ENCODE data around the gene NKIRAS2.

NKIRAS2 gene

DNA sequence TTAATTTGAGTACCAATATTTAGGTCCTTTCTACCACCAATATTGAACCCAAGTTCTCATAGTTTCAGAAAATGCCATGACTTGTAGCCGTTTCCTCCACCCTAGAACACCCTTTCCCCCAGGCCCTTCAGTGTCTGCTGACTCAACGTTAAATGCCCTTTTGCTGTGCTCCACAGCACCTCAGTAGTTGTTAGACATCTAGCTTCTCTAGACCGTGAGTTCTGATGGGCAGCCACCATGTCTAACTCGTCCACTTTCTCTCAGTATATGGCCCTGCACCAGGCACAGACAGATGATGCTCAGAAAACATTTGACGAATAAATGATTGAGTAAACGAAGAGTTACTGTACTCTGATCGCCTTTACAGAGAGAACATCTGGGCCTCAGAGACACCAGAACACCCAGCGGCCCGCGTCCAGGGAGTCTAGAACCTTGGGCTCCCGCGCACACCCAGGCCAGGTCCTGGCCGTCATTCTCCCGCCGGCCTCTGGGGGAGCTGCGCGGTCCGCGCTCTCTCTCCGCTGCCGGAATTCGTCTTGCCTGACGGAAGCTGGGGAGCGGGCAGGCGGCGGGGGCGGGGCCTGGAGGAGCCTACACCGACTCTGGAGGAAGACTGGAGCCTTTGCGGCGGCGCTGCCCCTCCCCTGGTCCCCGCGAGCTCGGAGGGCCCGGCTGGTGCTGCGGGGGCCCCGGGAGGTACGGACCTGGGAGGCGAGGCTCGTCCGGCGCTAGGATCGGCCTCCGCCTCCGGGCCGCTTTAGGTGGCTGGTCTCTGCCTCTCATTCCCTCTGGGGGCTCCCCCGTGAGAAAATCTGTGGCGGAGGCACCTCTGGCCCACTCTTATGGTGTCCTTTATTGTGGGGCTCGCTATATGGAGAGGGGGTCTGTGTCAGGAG lies at the start of gene NKIRAS2:
NKIRAS2 (plus strand) TSS at position 582 of the 896 bp plus-strand sequence. CDS start 1,488 bp downstream, outside the sequence.
- intact Hi-C loops (cut with micrococcal nuclease): loop anchor here (5.0 to 10.0 kb wide), 2 partner anchors 163 to 265 kb away; partner anchors contain the start of genes KCNH4 and STAT5A
- peak within 1 kb of the TSS; percentile 85 for H3K27ac Mint-ChIP-seq
- H3K4me1 Mint-ChIP-seq (ENCODE audit: low read depth): peaks cover 78% of the 10 kb centered on the region
- H3K27me3 Mint-ChIP-seq: no peaks in the 10 kb centered on the region
- peaks cover 68% of the 10 kb centered on the region for H3K36me3 Mint-ChIP-seq (ENCODE audit: low read depth)
- H3K4me3 Mint-ChIP-seq: peak within 1 kb of the TSS; percentile 82
- H3K9me3 Mint-ChIP-seq: no peaks in the 10 kb centered on the region

DNA sequence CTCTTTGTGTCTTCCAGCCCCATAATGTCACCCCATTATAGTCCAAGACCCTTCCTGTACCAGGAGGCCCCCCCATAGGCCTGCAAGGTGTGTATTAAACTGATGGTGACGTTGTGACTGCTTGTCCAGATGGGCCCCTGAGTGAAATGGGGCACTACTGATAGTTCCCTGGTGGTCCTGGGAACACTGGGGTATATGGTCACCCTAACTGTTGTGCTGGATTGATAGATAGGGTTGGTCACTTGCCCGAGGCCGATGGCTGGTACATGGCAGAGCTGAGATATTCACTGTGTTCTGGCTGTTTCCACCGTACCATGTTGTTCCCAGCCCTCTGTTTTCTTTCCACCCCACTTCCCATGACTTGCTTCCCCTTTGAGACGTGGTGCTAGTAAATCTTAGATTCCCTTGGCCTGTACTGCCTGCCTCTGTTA lies 49.0 kb upstream of the NKIRAS2 start:
- H3K27ac Mint-ChIP-seq: peak overlapping the region; percentile 27
- H3K36me3 Mint-ChIP-seq (ENCODE audit: low read depth): peaks cover 83% of the 10 kb centered on the region
- no peaks in the 10 kb centered on the region for H3K27me3 Mint-ChIP-seq
- intact Hi-C loops (cut with micrococcal nuclease): no loop called here
- H3K4me3 Mint-ChIP-seq: no peak overlapping the region
- no peaks in the 10 kb centered on the region for H3K9me3 Mint-ChIP-seq
- H3K4me1 Mint-ChIP-seq (ENCODE audit: low read depth): peaks cover 41% of the 10 kb centered on the region

DNA sequence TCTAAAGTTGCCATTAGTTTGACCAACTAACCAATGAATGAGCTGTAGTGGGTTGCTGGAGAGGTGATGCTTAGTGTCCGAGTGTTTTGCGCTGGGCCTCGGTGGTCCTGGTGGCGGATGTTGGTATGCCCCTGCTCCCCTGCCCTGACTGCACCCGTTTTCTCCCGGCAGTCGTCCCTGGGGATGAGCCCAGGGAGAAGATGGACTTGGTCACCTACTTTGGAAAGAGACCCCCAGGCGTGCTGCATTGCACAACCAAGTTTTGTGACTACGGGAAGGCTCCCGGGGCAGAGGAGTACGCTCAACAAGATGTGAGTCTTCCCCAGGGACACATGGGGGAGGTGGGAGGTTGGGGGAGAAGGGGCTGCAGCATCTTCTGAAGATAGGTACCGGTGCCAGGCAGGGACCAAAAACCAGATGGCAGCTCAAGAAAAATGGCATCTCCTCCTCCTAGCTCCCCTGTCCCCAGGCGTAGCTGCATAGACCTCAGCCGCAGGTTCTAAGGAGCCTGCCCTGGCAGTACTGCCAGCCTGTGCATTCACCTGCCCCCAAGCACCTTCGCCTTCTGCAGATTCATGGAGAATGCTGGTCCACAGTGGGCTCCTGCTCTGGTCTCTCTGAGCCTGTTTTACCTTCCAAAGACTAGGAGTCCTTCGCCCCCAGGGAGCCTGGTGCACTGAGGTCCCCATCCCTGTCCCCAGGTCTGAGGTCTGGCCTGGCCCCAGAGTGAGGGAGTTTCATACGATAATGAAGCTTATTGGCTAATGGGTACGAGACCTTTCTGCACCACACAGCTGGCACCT lies 48.0 kb upstream of the NKIRAS2 start:
- Mint-ChIP-seq H3K4me3 (no peak overlapping the region), H3K4me1 (ENCODE audit: low read depth) (peaks cover 39% of the 10 kb centered on the region), H3K9me3 (no peaks in the 10 kb centered on the region), H3K27me3 (no peaks in the 10 kb centered on the region), H3K27ac (no peak overlapping the region), H3K36me3 (ENCODE audit: low read depth) (peaks cover 93% of the 10 kb centered on the region)
- intact Hi-C loops (cut with micrococcal nuclease): no loop called here

DNA sequence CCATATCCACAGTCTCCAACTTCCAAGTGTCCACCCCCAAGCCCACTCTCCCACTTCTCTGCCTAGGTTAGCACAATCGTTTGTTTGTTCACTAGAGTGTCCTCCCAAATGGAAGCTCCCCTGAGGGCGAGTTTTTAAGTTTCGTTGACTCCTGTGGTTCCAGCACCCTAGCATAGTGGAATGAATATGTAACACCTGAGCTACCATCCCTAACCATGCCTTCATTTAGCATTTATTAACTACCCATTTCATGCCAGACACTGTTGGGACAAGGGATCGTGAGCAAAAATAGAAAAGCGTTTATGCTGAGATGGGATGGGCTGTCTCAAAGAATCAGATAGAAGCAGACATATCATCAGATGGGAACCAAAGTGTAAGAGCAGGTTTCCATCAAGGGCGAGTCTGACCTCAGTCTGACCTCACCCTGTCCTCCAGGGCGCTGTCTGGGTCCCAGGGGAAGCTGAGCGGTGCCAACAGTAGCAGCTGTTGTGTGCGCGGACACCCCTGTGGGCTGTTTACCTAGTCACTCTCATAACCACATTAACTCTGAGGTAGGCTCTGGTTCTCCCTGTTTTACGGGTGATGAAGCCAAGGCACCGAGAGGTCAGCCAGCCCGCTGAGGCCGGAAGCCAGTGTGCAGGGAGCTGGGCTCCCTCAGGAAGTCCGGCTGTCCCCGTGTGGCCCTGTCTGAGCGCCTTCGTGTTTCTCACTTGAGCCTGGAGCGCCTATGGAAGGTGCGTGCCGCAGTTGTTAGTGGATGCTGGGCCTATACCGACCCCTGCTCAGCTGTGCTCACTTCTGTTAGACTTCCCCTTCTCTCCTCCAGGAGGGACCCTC lies 47.1 kb upstream of the NKIRAS2 start:
- peaks cover 100% of the 10 kb centered on the region for H3K36me3 Mint-ChIP-seq (ENCODE audit: low read depth)
- H3K4me3 Mint-ChIP-seq: no peak overlapping the region
- no peaks in the 10 kb centered on the region for H3K9me3 Mint-ChIP-seq
- peaks cover 33% of the 10 kb centered on the region for H3K4me1 Mint-ChIP-seq (ENCODE audit: low read depth)
- no peaks in the 10 kb centered on the region for H3K27me3 Mint-ChIP-seq
- H3K27ac Mint-ChIP-seq: no peak overlapping the region
- intact Hi-C loops (cut with micrococcal nuclease): no loop called here

DNA sequence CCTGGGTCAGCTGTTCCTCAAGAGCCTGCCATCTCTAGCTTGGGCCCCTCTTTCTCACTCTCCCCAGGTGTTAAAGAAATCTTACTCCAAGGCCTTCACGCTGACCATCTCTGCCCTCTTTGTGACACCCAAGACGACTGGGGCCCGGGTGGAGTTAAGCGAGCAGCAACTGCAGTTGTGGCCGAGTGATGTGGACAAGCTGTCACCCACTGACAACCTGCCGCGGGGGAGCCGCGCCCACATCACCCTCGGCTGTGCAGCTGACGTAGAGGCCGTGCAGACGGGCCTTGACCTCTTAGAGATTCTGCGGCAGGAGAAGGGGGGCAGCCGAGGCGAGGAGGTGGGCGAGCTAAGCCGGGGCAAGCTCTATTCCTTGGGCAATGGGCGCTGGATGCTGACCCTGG lies 46.5 kb upstream of the NKIRAS2 start:
- no peak overlapping the region for H3K27ac Mint-ChIP-seq
- intact Hi-C loops (cut with micrococcal nuclease): no loop called here
- H3K4me3 Mint-ChIP-seq: no peak overlapping the region
- peaks cover 100% of the 10 kb centered on the region for H3K36me3 Mint-ChIP-seq (ENCODE audit: low read depth)
- H3K27me3 Mint-ChIP-seq: no peaks in the 10 kb centered on the region
- H3K9me3 Mint-ChIP-seq: no peaks in the 10 kb centered on the region
- peaks cover 31% of the 10 kb centered on the region for H3K4me1 Mint-ChIP-seq (ENCODE audit: low read depth)

DNA sequence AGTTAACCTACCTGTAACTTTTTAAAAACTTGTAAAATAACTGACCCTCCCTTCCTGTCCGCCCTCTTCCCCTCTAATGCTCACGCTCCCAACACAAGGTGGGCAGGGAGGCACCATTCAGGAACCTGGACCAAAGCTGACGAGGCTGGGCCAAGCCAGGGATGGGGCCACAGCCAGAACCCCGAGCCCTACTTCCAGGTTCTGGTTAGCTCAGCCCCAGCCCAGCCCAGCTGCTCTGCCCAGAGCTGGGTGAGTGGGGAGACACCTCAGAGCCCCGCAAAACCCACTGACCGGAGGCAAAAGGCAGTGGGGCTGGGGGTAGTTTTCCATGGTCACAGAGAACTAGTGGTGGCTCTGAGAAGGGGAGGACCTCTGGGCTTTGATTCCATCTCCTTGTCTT lies 45.9 kb upstream of the NKIRAS2 start:
- H3K27me3 Mint-ChIP-seq: no peaks in the 10 kb centered on the region
- no peak overlapping the region for H3K4me3 Mint-ChIP-seq
- H3K36me3 Mint-ChIP-seq (ENCODE audit: low read depth): peaks cover 100% of the 10 kb centered on the region
- no peaks in the 10 kb centered on the region for H3K9me3 Mint-ChIP-seq
- peak overlapping the region; percentile 32 for H3K27ac Mint-ChIP-seq
- peaks cover 25% of the 10 kb centered on the region for H3K4me1 Mint-ChIP-seq (ENCODE audit: low read depth)
- intact Hi-C loops (cut with micrococcal nuclease): no loop called here

DNA sequence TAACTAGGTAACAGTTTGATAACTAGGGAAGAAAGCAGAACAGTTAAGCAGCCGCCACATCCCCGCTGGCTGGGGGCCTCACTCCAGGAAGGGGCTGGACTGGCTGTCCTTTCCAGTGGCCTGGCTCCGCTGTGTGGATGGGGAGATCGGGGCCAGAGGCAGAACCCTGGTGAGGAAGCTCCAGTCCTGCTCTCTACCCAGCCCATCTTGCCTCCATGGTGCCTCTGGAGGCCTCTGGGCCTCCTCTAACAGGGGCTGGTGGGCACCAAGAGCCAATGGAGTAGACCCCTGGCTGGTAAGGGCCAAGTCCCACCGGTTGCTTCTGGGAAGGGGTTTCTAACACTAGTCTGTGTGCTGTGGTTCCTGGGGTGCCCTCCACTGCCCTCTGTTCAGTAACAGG lies 45.2 kb upstream of the NKIRAS2 start:
- Mint-ChIP-seq H3K27ac (peak overlapping the region; percentile 32), H3K9me3 (no peaks in the 10 kb centered on the region), H3K36me3 (ENCODE audit: low read depth) (peaks cover 99% of the 10 kb centered on the region), H3K4me3 (no peak overlapping the region), H3K27me3 (no peaks in the 10 kb centered on the region), H3K4me1 (ENCODE audit: low read depth) (peaks cover 25% of the 10 kb centered on the region)
- intact Hi-C loops (cut with micrococcal nuclease): no loop called here

DNA sequence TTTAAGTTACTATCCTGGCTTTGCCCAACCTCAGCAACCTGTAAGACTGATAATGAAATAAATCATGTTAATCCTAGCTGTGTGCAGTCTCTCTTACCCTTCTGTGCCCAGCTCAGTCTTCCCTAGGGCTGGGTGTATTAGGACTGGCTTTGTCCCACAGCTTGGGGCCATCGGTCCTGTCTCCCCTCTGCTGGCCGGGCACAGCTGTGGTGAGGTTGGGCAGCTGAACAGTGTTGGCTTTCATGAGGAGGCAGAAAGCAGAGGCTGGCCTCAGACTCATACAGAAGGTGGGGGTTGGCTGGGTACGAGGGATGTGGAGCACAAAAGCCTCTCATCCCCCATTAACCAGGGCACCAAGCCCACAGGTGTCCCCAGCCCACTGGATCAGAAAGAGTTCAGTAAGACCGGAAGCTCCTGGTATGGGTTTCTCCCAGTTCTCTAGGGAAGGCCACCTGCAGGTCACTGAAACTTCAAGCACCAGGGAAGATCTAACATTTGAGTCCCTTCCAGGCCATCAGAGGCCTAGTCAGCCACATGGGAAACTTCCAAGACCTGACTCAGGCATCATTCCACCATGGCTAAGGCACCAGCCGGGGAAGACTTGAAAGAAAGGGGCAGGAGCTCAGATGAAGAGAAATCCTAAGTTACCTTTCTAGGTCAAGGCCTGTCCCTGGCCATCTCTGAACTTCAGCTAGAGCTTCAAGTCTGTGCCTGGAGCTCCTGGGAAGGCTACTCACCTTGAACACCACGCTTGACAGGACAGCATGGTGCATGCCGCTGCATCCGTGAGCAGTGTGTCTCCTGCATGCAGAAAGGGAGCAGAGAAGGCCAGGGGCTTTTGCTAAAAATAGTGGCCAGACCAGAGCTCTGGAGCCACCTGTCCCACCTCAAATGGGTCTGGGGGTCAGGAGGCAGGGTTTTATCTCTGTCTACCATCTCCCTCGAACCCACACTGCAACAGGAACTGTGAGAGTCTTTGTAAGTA lies 44.5 kb upstream of the NKIRAS2 start:
- no peaks in the 10 kb centered on the region for H3K27me3 Mint-ChIP-seq
- peaks cover 99% of the 10 kb centered on the region for H3K36me3 Mint-ChIP-seq (ENCODE audit: low read depth)
- no peaks in the 10 kb centered on the region for H3K9me3 Mint-ChIP-seq
- intact Hi-C loops (cut with micrococcal nuclease): no loop called here
- H3K4me3 Mint-ChIP-seq: no peak overlapping the region
- peak overlapping the region; percentile 32 for H3K27ac Mint-ChIP-seq
- peaks cover 25% of the 10 kb centered on the region for H3K4me1 Mint-ChIP-seq (ENCODE audit: low read depth)

DNA sequence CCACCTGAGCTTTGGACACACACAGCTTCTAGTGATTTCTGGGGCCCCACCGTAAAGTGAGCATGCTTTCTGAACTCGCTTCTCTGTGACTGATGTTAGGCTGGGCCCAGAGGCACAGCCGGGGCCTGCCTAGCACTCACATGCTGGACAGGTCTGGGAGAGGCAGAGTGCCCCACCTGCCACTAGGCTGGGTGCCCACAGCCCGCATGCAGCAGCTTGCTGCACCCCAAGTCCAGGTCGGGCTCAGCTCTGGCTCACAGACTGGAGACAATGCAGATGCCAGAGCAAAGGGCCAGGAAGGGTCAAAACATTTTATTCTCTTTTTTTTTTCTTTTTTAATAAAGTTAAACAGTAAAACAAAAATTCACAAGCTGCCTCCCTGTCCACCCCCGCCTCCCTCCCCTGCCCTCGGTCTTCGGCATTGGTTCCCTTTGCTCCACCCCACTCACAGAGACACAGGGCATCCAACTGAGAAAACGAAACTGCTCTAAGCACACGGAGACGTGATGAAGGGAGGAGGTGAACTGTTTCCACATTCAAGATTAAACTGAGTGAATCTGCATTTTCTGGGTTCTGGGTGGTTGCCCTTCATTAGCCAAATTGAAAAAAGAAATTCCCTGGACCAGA lies 43.6 kb upstream of the NKIRAS2 start:
- Mint-ChIP-seq H3K4me3 (no peak overlapping the region), H3K27me3 (no peaks in the 10 kb centered on the region), H3K27ac (no peak overlapping the region), H3K9me3 (no peaks in the 10 kb centered on the region), H3K4me1 (ENCODE audit: low read depth) (peaks cover 17% of the 10 kb centered on the region), H3K36me3 (ENCODE audit: low read depth) (peaks cover 99% of the 10 kb centered on the region)
- intact Hi-C loops (cut with micrococcal nuclease): no loop called here

DNA sequence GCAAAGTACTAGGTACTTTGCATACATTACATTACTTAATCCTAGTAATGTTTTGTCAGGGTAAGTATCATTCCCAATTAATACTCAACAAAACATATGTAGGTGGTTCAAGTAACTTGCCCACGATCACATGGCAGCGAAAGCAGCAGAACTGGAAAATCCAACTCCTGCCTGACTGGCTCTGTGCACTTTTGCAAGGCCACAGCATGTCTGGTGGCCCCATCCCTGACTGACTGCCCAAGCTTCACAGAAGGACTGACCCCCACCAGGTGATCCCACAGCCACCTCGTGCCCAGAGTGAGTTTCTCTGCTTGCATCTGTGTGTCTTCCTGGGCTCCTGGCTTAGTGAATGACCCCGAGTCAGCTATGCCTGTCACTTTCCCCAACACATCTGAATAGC lies 41.9 kb upstream of the NKIRAS2 start:
- Mint-ChIP-seq H3K36me3 (ENCODE audit: low read depth) (peaks cover 99% of the 10 kb centered on the region), H3K4me3 (no peak overlapping the region), H3K4me1 (ENCODE audit: low read depth) (peaks cover 5% of the 10 kb centered on the region), H3K9me3 (no peaks in the 10 kb centered on the region), H3K27ac (no peak overlapping the region), H3K27me3 (no peaks in the 10 kb centered on the region)
- intact Hi-C loops (cut with micrococcal nuclease): no loop called here

DNA sequence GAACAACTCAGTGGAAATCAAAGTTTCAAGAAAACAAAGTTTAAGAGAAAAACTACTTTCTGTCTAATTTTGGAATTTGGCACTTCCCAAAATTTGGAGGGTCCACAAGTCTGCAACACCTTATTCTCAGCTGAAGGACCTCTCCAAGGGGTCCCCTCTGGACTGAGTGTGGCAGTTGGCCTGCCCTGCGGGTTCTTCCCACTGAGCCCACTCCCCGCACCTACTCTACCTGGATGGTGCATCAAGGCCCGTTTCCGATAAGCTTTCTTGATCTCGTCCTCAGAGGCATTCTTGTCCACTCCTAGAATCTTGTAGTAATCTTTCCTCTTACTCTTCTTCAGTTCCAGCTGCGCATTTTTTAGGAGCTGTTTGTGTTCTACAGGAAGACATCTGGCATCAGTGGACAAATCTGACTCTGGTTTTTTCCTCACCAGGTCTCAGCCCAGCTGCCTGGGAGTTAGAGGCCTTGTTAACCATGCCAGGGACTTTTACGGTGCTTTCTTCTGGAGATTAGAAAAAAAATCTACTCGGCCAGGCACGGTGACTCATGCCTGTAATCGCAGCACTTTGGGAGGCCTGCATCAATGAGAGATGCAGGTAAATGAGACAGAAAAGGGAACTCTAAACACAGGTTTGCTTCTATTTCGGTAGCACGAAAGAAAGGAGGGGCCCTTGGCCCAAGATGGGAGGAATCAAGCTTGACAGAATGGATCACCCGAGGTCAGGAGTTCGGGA lies 37.7 kb upstream of the NKIRAS2 start:
- Mint-ChIP-seq H3K27me3 (no peaks in the 10 kb centered on the region), H3K36me3 (ENCODE audit: low read depth) (peaks cover 99% of the 10 kb centered on the region), H3K27ac (no peak overlapping the region), H3K4me3 (no peak overlapping the region), H3K9me3 (no peaks in the 10 kb centered on the region), H3K4me1 (ENCODE audit: low read depth) (peaks cover 5% of the 10 kb centered on the region)
- intact Hi-C loops (cut with micrococcal nuclease): no loop called here

DNA sequence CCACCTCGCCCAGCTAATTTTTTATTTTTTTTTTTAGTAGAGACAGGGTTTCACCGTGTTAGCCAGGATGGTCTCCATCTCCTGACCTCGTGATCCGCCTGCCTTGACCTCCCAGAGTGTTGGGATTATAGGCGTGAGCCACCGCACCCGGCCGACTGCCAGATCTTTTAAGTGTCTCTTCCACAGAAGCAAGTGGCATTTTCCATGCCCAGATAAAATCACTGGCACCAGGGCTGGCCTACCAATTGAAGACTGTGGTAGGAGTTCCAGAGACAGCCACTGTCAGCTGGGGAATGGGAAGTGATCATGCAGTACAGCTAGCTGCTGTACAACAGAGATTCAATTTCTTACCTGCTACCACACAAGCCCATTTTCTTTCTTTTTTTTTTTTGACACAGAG lies 35.4 kb upstream of the NKIRAS2 start:
- no peaks in the 10 kb centered on the region for H3K4me1 Mint-ChIP-seq (ENCODE audit: low read depth)
- H3K9me3 Mint-ChIP-seq: no peaks in the 10 kb centered on the region
- no peak overlapping the region for H3K27ac Mint-ChIP-seq
- H3K36me3 Mint-ChIP-seq (ENCODE audit: low read depth): peaks cover 100% of the 10 kb centered on the region
- H3K27me3 Mint-ChIP-seq: no peaks in the 10 kb centered on the region
- intact Hi-C loops (cut with micrococcal nuclease): no loop called here
- no peak overlapping the region for H3K4me3 Mint-ChIP-seq
